Hair follicle dermal papilla cell (primary cell): Measurements from ENCODE around the gene GLRA1. TPM values are rescaled to one million over a fixed set of nuclear protein-coding genes. Genes with fewer than 3 reads are reported as not detected.

Experiments used
- small RNA-seq: library from RNA; depleted of rRNA; stranded (forward); fragments of <200 nt; gene quantifications from one replicate; pipeline ENCODE3, GENCODE V24; 2012
- total RNA-seq: library from RNA; depleted of rRNA; stranded (reverse); fragments of >200 nt; gene quantifications from 2 replicates; pipeline ENCODE4 v1.2.3, GENCODE V29; 2012

Gene GLRA1
- total RNA-seq, result not detected in 2 replicates

DNA sequence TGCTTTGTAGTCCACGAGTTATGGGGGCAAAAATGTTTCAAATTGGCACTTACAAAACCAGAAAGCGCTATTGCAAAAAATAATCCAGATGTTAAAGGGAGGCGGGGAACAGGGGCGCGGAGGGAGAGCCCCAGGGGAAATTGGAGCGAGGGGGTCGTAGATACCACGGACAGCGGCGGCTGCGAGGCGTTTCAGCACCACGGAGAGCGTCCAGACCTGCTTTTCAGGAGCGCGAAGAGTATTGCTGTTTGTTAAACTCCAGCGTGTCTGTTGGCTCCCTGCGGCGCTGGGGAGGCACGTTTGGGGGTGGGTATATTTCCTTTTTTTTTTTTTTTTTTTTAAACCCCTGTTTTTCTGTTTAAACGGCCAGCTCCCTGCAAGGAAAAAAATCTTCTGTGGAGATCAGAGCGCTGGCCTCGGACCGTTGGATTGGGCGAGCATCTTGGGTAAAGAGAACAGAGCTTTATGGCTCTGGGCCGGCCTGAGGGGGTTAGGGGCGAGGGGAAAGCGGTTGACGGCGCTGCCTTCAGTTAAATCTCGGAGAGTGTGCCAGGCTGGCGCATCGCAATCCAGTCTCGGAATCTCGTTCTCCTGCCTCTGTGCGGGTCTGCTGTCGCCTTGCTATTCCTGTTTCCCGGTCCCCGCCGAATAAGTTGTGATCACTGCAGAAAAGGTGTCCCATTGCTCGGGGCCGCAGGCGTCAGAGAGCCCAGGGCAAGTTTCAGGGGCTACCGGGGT is at the start of gene GLRA1:
Gene GLRA1 (minus strand): TSS at position 288 of the 738 bp plus-strand sequence. CDS start 302 bp downstream, outside the sequence.

Small RNA genes lying within 50 kb of the gene (small RNA-seq; reads per million reads assigned to genes)
- gene RNA5SP198, result 1.1 reads per million, percentile 21 among the genes with 10 or more reads in this experiment

Other genes with a start within 250 kb of the GLRA1 start
- 1,179 and 1,844 TPM in 2 replicates for gene SPARC, start 237.9 kb downstream of the GLRA1 start, total RNA-seq
- 30.5 and 35.6 TPM in 2 replicates for gene ATOX1, start 166.2 kb downstream of the GLRA1 start, total RNA-seq
- gene G3BP1, start 152.9 kb downstream of the GLRA1 start, total RNA-seq, result 190 and 214 TPM in 2 replicates